ENCODE data around the gene ZNF611. TPM values are rescaled to one million over a fixed set of nuclear protein-coding genes. Genes with fewer than 3 reads are reported as not detected.

Gene ZNF611
- total RNA-seq, 1 experiment from 2014 or later = 16.6 TPM

DNA sequence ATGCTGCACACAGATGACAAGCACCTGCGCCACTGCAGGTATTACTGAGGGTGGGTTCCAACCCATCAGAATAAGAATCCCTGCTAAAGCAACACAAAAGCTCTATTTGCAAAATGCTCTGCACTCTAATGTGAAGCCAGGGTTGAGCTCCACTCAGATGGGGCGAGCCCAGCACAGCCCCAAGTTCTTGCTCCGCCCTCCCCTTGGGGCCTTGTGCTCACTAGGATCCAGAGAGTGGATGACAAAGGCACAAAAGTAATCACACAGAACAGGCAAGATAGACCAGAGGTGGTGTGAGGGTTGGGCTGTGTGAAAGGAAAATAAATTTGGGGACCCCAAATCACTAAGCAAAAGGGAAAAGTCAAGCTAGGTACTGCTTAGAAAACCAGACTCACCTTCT is 8.2 kb upstream of the ZNF611 start:
- no peaks in the 10 kb centered on the region for H3K36me3 ChIP-seq (ENCODE audit: control insufficient read depth, insufficient read depth, low read length)
- POLR2A ChIA-PET = no interaction called here
- no peak overlapping the region for H3K27ac ChIP-seq (ENCODE audit: low read length)
- H3K4me1 ChIP-seq (ENCODE audit: control insufficient read depth, insufficient read depth, low read length) = no peaks in the 10 kb centered on the region
- no peaks in the 10 kb centered on the region for H3K9me3 ChIP-seq (ENCODE audit: control insufficient read depth, insufficient read depth, low read depth, low read length)
- in situ Hi-C loops (cut with HindIII; ENCODE audit: low pct_unique_long_range_greater_than_20kb, low sequenced_read_pairs) (no loop called here), intact Hi-C loops (cut with micrococcal nuclease; ENCODE audit: unreplicated experiment) (no loop called here)
- no peak overlapping the region for H3K4me3 ChIP-seq (ENCODE audit: low read depth in 2 of 2, low read length in 2 of 2)
- no TSS peak for BruUV-seq (replicated peaks)
- CTCF ChIA-PET = no interaction called here
- DNase-seq (ENCODE audit: low read depth, low spot score) = no peak
- H3K27me3 ChIP-seq (ENCODE audit: control insufficient read depth, insufficient read depth, low read length) = no peaks in the 10 kb centered on the region
- TF ChIP-seq, protein P1, sequence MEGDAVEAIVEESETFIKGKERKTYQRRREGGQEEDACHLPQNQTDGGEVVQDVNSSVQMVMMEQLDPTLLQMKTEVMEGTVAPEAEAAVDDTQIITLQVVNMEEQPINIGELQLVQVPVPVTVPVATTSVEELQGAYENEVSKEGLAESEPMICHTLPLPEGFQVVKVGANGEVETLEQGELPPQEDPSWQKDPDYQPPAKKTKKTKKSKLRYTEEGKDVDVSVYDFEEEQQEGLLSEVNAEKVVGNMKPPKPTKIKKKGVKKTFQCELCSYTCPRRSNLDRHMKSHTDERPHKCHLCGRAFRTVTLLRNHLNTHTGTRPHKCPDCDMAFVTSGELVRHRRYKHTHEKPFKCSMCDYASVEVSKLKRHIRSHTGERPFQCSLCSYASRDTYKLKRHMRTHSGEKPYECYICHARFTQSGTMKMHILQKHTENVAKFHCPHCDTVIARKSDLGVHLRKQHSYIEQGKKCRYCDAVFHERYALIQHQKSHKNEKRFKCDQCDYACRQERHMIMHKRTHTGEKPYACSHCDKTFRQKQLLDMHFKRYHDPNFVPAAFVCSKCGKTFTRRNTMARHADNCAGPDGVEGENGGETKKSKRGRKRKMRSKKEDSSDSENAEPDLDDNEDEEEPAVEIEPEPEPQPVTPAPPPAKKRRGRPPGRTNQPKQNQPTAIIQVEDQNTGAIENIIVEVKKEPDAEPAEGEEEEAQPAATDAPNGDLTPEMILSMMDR (IDR thresholded peaks at IDR 0.05) = no peak
- TF ChIP-seq TCF7L2 (IDR thresholded peaks at IDR 0.05; ENCODE audit: low read depth, low read length) (no peak), POLR2AphosphoS5 (IDR thresholded peaks at IDR 0.05; ENCODE audit: low read depth, low read length) (no peak), SIN3A (IDR thresholded peaks at IDR 0.05; ENCODE audit: borderline replicate concordance, insufficient read depth, low read depth, low read length) (no peak)
- TF ChIP-seq, protein P2, sequence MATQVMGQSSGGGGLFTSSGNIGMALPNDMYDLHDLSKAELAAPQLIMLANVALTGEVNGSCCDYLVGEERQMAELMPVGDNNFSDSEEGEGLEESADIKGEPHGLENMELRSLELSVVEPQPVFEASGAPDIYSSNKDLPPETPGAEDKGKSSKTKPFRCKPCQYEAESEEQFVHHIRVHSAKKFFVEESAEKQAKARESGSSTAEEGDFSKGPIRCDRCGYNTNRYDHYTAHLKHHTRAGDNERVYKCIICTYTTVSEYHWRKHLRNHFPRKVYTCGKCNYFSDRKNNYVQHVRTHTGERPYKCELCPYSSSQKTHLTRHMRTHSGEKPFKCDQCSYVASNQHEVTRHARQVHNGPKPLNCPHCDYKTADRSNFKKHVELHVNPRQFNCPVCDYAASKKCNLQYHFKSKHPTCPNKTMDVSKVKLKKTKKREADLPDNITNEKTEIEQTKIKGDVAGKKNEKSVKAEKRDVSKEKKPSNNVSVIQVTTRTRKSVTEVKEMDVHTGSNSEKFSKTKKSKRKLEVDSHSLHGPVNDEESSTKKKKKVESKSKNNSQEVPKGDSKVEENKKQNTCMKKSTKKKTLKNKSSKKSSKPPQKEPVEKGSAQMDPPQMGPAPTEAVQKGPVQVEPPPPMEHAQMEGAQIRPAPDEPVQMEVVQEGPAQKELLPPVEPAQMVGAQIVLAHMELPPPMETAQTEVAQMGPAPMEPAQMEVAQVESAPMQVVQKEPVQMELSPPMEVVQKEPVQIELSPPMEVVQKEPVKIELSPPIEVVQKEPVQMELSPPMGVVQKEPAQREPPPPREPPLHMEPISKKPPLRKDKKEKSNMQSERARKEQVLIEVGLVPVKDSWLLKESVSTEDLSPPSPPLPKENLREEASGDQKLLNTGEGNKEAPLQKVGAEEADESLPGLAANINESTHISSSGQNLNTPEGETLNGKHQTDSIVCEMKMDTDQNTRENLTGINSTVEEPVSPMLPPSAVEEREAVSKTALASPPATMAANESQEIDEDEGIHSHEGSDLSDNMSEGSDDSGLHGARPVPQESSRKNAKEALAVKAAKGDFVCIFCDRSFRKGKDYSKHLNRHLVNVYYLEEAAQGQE (IDR thresholded peaks at IDR 0.05; ENCODE audit: insufficient read depth in 1 of 2, low read depth in 2 of 2, low read length in 1 of 2) = no peak
- no peak for ATAC-seq

DNA sequence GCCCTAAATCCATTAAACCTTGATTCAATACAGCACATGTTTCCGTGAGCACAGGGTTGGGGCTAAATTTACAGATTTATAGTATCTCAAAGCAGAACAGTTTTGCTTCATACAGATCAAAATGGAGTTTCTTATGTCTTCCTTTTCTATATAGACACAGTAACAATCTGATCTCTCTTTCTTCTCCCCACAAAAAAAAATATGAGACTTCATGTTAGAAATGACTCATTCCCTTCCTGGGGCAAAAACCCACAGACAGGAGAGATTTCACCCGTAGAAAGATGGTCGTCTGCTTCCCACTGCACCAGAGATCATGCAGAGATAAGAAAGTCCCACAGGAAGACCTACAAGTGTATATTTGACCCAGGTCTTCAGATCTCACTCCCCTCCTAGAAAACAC is 7.7 kb upstream of the ZNF611 start:
- BruUV-seq (replicated peaks) = no TSS peak
- no peak for DNase-seq (ENCODE audit: low read depth, low spot score)
- H3K4me1 ChIP-seq (ENCODE audit: control insufficient read depth, insufficient read depth, low read length) = no peaks in the 10 kb centered on the region
- in situ Hi-C loops (cut with HindIII; ENCODE audit: low pct_unique_long_range_greater_than_20kb, low sequenced_read_pairs) (no loop called here), intact Hi-C loops (cut with micrococcal nuclease; ENCODE audit: unreplicated experiment) (no loop called here)
- no peak for ATAC-seq
- H3K4me3 ChIP-seq (ENCODE audit: low read depth in 2 of 2, low read length in 2 of 2) = no peak overlapping the region
- no peak overlapping the region for H3K27ac ChIP-seq (ENCODE audit: low read length)
- TF ChIP-seq SIN3A (IDR thresholded peaks at IDR 0.05; ENCODE audit: borderline replicate concordance, insufficient read depth, low read depth, low read length) = no peak
- TF ChIP-seq, protein P2 (IDR thresholded peaks at IDR 0.05; ENCODE audit: insufficient read depth in 1 of 2, low read depth in 2 of 2, low read length in 1 of 2) = no peak
- TF ChIP-seq, protein P1 (IDR thresholded peaks at IDR 0.05) = no peak
- TF ChIP-seq TCF7L2 (IDR thresholded peaks at IDR 0.05; ENCODE audit: low read depth, low read length) = no peak
- TF ChIP-seq POLR2AphosphoS5 (IDR thresholded peaks at IDR 0.05; ENCODE audit: low read depth, low read length) = no peak
- no peaks in the 10 kb centered on the region for H3K27me3 ChIP-seq (ENCODE audit: control insufficient read depth, insufficient read depth, low read length)
- CTCF ChIA-PET = no interaction called here
- POLR2A ChIA-PET = no interaction called here
- no peaks in the 10 kb centered on the region for H3K9me3 ChIP-seq (ENCODE audit: control insufficient read depth, insufficient read depth, low read depth, low read length)
- no peaks in the 10 kb centered on the region for H3K36me3 ChIP-seq (ENCODE audit: control insufficient read depth, insufficient read depth, low read length)
